Measurements from ENCODE around the gene UTS2. TPM values are rescaled to one million over a fixed set of nuclear protein-coding genes. Genes with fewer than 3 reads are reported as not detected.

Gene UTS2
- total RNA-seq, 1 donor from 2014 or later, result not detected

DNA sequence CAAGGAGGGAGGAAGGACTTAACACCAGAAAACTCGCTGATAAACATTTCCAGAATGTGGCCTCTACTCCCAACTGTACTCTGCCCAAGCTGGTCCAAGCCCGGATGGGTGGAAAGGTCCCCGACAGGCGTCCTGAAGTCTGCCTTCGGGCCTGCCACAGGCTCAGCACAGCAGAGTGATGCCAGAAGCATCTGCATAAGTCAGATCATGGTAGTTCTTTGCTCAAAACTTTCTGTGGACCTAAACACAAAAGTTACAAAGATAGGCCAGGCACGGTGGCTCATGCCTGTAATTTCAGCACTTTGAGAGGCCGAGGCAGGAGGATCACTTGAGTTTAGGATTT is 790 bp upstream of the UTS2 start:
- intact Hi-C loops (cut with DNase I), result no loop called here
- no peak for DNase-seq (ENCODE audit: low spot score in 2 of 2)
- Histone ChIP-seq H3K27ac (no peak overlapping the region), H3K36me3 (no peaks in the 10 kb centered on the region), H3K4me3 (no peak overlapping the region), H3K4me1 (no peaks in the 10 kb centered on the region), H3K9me3 (no peaks in the 10 kb centered on the region), H3K27me3 (no peaks in the 10 kb centered on the region)
- TF ChIP-seq, protein P1, sequence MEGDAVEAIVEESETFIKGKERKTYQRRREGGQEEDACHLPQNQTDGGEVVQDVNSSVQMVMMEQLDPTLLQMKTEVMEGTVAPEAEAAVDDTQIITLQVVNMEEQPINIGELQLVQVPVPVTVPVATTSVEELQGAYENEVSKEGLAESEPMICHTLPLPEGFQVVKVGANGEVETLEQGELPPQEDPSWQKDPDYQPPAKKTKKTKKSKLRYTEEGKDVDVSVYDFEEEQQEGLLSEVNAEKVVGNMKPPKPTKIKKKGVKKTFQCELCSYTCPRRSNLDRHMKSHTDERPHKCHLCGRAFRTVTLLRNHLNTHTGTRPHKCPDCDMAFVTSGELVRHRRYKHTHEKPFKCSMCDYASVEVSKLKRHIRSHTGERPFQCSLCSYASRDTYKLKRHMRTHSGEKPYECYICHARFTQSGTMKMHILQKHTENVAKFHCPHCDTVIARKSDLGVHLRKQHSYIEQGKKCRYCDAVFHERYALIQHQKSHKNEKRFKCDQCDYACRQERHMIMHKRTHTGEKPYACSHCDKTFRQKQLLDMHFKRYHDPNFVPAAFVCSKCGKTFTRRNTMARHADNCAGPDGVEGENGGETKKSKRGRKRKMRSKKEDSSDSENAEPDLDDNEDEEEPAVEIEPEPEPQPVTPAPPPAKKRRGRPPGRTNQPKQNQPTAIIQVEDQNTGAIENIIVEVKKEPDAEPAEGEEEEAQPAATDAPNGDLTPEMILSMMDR (IDR thresholded peaks at IDR 0.05), result no peak

DNA sequence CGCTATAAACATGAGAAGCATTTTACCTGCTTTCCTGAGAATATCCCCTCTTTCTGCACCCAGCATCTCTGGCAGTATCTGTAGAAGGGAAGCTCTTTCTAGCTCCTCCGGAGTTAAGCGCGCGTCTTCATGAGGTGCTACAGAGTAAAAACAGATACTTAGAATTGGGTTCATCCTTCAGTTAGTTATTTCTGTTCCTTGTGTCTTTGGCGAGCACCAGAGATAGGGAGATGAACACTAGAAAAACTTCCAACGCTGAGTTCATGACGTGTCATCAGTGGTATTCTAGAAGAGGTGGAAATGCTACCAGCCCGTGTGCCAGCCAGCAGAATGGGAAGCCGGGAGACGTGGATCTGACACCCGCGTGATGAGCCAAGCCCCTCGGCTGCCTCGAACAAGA is 2.1 kb downstream of the UTS2 start:
- H3K4me1 ChIP-seq, result no peaks in the 10 kb centered on the region
- H3K27me3 ChIP-seq, result no peaks in the 10 kb centered on the region
- intact Hi-C loops (cut with DNase I), result no loop called here
- H3K27ac ChIP-seq, result no peak overlapping the region
- DNase-seq (ENCODE audit: low spot score in 2 of 2), result no peak
- no peaks in the 10 kb centered on the region for H3K36me3 ChIP-seq
- no peak overlapping the region for H3K4me3 ChIP-seq
- TF ChIP-seq, protein P1 (IDR thresholded peaks at IDR 0.05), result no peak
- H3K9me3 ChIP-seq, result no peaks in the 10 kb centered on the region

DNA sequence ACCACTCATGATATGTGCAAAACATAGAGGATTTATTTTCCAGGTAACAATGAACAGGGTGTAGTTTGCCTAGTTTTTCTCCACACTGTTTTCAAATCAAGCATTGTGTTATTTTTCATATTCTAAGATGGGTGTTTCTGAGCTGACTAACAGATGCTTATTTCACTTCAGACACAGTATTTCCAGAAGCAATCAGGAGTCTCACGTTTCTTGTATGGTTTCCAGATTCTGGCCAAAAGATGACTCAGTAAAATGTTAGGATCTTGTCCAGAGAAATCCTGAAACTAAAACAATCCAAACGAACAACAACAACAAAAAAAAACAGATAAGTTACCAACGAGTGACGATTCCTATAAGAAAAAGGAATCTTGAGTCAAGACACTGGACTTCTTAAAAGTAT is 5.3 kb downstream of the UTS2 start:
- H3K4me3 ChIP-seq, result no peak overlapping the region
- no peak overlapping the region for H3K27ac ChIP-seq
- intact Hi-C loops (cut with DNase I), result no loop called here
- TF ChIP-seq, protein P1 (IDR thresholded peaks at IDR 0.05), result no peak
- H3K27me3 ChIP-seq, result no peaks in the 10 kb centered on the region
- DNase-seq (ENCODE audit: low spot score in 2 of 2), result no peak
- H3K4me1 ChIP-seq, result no peaks in the 10 kb centered on the region
- no peaks in the 10 kb centered on the region for H3K9me3 ChIP-seq
- peaks cover 12 to 16% of the 10 kb centered on the region in 2 donors for H3K36me3 ChIP-seq

DNA sequence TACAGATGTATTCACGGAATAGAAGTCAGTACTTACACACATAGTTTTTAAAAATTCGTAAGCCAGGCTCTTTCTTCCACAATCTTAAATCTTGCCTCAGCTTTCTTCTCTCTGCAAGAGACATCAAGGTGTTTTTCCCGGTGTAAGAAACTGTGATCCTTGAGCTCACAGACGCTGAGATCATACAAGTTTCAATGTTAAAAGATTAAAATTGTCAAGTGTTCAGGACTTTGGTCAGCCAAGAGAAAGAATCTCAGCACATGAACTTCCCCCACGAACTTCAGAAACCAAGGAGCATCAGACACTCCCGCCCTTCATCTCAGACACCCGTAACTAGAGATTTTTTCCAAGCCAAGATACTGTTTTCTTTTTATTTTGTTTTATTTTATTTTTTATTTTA is 6.2 kb downstream of the UTS2 start:
- H3K4me1 ChIP-seq, result no peaks in the 10 kb centered on the region
- intact Hi-C loops (cut with DNase I), result no loop called here
- no peaks in the 10 kb centered on the region for H3K9me3 ChIP-seq
- TF ChIP-seq, protein P1 (IDR thresholded peaks at IDR 0.05), result no peak
- H3K4me3 ChIP-seq, result no peak overlapping the region
- no peak for DNase-seq (ENCODE audit: low spot score in 2 of 2)
- peaks cover 13 to 25% of the 10 kb centered on the region in 2 donors for H3K36me3 ChIP-seq
- H3K27ac ChIP-seq, result no peak overlapping the region
- no peaks in the 10 kb centered on the region for H3K27me3 ChIP-seq

DNA sequence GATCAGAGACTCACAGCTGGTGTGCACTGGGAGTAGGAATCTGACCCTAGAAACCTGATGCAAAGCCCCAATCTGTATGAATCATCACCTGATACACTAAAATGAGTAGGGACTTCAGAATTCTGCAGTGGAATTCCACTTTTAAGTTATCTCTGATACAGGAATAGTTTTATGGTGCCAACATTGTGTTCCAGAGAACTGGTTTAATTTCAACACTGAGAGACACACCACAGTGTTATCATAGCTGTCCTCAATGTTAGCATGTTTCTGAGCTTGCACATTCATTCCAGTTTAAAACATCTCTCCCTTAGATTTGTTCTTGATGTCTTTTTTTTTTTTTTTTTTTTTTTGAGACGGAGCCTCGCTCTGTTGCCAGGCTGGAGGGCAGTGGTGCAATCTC is 7.1 kb downstream of the UTS2 start:
- H3K27me3 ChIP-seq, result no peaks in the 10 kb centered on the region
- no peak overlapping the region for H3K4me3 ChIP-seq
- H3K27ac ChIP-seq, result no peak overlapping the region
- no peaks in the 10 kb centered on the region for H3K9me3 ChIP-seq
- TF ChIP-seq, protein P1 (IDR thresholded peaks at IDR 0.05), result no peak
- H3K4me1 ChIP-seq, result no peaks in the 10 kb centered on the region
- H3K36me3 ChIP-seq, result peaks cover 19 to 27% of the 10 kb centered on the region in 2 donors
- intact Hi-C loops (cut with DNase I), result no loop called here
- DNase-seq (ENCODE audit: low spot score in 2 of 2), result no peak

DNA sequence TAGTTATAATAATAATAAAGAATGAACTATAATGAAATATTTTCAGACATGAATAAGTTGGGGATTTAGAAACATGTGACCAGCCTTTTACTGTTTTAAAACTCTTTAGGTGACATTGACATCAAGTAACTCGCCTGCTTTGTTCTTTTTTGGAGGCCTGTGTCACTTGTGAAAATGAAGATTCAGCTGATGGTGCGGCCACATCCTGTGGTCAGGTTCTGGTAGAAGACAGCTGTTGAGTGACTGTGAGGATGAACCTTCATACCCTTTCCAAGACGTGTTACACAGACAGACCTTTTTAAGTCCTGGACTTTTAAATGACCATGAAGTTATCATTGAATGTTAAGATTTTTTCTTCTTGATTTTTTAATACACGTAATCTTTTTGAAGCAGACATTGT is 10.3 kb downstream of the UTS2 start:
- TF ChIP-seq, protein P1 (IDR thresholded peaks at IDR 0.05), result no peak

More for the DNA sequence above, 10.3 kb downstream of the UTS2 start:
- Histone ChIP-seq H3K27me3 (no peaks in the 10 kb centered on the region), H3K27ac (no peak overlapping the region), H3K9me3 (peaks cover 0 to 20% of the 10 kb centered on the region in 2 donors), H3K4me3 (no peak overlapping the region), H3K36me3 (peaks cover 49 to 59% of the 10 kb centered on the region in 2 donors), H3K4me1 (no peaks in the 10 kb centered on the region)
- intact Hi-C loops (cut with DNase I), result no loop called here
- DNase-seq (ENCODE audit: low spot score in 2 of 2), result no peak
